IPS-18c (cell line): Measurements from ENCODE around the gene C1orf35.

ENCODE experiments used
- H3K4me3 ChIP-seq: 2 replicates; pipeline ENCODE4 v1.7.0; 2013; ENCODE audit warnings: low read depth, mild to moderate bottlenecking, low read length, moderate library complexity; ENCODE audit not compliant: insufficient read depth
- H3K9me3 ChIP-seq: one replicate; pipeline ENCODE4 v1.6.1; 2013; ENCODE audit warnings: mild to moderate bottlenecking, low read length, moderate library complexity; ENCODE audit not compliant: control insufficient read depth, insufficient read depth

The C1orf35 gene

DNA sequence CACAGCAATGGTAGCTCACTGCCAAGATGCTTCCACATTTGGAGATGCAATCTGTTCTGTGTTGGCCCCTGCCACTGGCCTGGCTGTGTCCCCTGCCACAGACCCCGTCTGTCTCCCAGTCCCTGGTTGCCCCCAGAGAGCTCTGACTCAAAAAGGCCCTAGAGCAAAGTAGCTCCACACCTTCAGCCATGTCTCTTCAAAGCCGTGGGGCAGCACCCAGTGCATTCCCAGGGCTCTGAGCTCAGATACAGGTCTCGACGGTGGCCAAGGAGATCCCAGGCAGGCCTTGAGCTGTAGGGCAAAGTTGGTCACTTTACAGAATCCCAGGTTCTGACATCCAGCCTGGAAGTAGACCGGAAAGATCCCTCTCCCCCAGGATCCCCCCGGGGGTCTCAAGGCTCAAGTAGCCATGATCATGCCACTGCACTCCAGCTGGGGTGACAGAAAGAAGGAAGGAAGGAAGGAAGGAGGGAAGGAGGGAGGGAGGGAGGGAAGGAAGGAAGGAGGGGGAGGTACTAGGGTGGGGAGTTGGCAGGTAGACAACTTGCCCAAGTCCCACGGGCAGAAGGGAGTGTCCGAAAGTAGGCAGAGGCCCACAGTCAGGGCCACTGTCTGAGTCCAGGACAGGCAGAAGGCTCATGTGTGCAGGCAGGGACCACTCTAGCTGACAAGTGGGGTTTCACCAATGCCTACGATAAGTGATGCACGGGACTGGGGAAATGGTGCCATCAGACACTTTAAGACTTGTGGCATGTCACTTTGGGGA is 25.4 kb downstream of the C1orf35 start:
- Histone ChIP-seq H3K4me3 (no peak overlapping the region), H3K9me3 (no peaks in the 10 kb centered on the region)

DNA sequence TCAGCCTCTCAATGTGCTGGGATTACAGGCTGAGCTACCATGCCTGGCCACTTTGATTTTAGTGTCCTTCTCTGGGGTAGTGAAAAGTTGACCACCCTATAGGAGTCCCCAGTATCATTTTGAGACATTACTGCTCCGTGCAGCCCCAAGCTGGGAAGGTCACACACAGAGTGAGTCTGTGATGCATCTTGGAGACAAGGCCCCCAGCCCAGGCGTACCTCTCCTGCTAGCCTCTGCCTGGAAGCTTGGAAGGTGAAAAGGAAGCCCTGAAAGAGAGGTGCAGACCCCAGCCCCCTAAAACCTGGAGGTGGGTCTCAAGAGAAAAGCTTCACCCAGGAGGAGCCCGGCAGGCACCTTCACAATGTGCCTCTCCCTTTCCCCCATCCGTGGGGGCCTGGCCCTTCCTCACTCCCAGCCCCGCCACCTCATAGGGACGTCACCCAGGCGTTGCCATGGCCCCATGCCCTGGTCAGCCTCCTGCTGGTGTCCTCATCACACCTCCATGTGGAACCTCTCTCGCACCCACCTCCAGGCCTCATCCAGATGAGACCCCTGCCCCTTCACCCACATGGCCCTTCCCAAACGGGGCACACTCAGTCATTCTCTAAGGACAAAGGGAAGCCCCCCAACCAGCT is 26.2 kb downstream of the C1orf35 start:
- H3K4me3 ChIP-seq = no peak overlapping the region
- H3K9me3 ChIP-seq = no peaks in the 10 kb centered on the region

DNA sequence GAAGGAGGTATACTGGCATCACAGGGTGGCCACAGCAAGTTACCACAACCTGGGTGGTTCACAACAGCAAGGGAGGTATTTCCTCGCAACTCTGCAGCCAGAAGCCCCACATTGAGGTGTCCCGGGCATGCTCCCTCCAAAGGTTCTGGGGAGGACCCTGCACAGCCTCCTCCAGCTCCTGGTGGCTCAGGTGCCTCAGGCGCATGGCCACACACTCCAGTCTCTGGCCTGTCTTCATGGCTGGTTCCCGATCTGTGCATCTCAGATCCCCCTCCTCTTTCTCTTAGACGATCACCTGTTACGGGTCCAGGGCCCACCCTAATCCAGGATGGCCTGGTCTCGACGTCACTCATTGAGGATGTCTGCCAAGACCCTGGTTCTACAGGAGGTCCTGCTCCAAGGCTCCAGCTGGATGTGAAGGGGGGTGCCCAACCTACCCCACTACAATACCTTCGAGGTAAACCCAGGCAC is 27.3 kb downstream of the C1orf35 start:
- H3K9me3 ChIP-seq = no peaks in the 10 kb centered on the region

DNA sequence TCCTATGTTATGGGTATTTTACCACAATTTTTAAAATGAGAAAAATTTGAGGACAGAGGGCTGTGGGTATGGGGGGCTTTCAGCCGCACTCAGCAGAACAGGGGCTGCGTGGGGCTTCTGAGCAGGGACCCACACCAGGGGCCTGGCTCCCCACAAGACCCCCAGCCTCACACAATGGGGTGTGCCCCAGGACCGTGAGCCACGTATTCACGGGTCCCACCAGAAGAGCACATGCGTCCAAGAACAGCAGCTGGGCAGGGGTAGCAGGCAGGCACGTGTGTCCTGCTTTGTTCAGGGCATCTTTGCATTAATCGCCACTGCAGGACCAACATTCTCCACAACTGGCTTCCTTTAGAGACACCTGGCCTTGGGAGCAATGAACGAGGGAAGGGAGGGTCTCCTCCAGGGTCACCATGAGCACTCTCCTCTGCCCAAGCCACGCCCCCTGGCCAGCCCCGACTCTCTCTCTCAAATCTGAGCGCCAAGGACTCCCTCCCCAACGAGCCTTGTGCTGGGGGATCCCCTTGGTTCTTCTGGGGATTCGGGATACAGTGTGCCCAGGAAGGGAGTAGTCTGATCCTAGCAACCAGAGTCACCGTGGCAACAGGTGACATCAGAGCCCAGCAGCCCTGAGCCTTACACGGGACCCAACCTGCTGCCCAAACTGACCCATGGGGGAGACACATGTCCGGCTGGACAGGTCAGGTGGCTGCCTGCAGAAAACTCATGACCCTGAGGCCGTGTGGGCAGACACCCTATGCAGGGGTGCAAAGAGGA is 28.0 kb downstream of the C1orf35 start:
- Histone ChIP-seq H3K9me3 (no peaks in the 10 kb centered on the region), H3K4me3 (no peak overlapping the region)

More for the DNA sequence above, 27.3 kb downstream of the C1orf35 start:
- no peak overlapping the region for H3K4me3 ChIP-seq

- H3K4me3 ChIP-seq = no peak overlapping the region
- H3K9me3 ChIP-seq = no peaks in the 10 kb centered on the region
These were observed 29.1 kb downstream of the C1orf35 start for GRCh38 chr1:228073857-228074545.

DNA sequence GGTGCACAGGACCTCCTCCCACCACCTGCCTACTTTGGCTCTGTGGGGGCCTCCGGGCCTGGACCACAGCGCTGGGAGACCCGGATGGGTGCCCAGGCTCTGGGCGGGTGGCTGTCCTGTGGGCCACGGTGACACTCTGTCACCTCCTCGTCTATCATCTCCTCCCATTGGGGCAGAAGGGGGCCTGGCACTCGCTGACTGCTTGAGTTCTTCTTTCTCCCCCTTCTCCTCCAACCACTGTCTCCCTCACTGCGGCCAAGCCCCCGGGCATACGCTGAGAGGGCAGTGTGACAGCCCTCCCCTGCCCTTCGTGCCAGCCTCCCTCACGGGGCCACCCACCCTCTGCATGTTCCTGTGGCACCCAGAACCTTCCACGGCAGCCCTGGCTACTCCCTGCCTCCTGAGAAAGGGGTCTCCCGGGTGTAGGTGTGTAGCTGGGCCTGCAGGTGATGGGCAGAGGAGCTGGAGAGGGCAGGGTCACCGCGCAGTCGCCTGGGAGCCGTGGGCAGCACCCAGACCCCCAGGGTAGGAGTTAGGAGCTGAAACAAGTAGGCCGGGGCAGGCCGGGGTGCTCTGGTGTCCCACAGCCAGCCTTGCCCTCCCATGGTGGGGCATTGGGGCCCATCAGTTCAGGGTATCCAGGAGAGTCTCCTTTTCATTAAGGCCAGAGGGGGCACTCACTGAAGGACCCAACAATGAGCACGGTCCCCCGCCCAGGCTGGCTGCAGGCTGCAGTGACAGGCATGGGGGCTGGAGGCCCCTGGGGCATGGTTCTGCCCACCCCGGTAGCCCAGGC is 29.9 kb downstream of the C1orf35 start:
- no peaks in the 10 kb centered on the region for H3K9me3 ChIP-seq

DNA sequence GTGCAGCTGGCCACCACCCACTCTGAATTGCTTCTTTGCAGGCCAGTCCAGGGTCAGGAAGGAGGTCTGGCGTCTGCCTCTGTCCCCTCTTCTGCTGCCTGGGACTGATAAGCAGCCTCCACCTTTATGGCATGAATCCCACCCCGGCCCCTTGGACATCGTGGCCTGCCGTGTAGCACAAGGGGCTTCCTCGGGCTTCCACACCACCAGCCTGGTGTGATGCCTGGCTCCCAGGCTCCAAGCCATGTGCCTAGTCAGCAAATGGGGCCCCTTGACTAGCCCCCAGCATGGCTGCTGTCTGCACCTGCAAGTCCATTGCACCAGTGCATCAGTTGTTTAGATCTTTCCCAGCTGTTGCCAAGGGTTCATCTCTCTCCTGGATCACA is 30.5 kb downstream of the C1orf35 start:
- H3K4me3 ChIP-seq = no peak overlapping the region
- no peaks in the 10 kb centered on the region for H3K9me3 ChIP-seq

More for the DNA sequence above, 29.9 kb downstream of the C1orf35 start:
- H3K4me3 ChIP-seq = no peak overlapping the region

GRCh38 chr1:228071839-228072657 is 31.1 kb downstream of the C1orf35 start:
- no peak overlapping the region for H3K4me3 ChIP-seq
- no peaks in the 10 kb centered on the region for H3K9me3 ChIP-seq

DNA sequence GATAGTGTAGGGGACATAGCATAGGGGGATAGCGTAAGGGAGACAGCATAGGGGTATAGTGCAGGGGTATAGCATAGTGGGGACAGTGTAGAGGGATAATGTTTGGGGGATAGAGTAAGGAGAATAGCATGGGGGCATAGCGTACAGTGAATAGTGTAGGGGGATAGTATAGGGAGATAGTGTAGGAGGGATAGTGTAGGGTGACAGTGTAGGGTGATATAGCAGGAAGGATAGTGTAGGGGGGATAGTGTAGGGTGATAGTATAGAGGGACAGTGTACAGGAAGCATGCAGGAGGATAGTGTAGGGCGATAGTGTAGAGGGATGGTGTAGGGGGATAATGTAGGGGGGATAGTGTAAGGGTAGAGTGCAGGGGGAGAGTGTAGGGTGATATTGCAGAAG is 32.3 kb downstream of the C1orf35 start:
- H3K9me3 ChIP-seq = no peaks in the 10 kb centered on the region
- no peak overlapping the region for H3K4me3 ChIP-seq

- Histone ChIP-seq H3K9me3 (no peaks in the 10 kb centered on the region), H3K4me3 (no peak overlapping the region)
These were observed 33.0 kb downstream of the C1orf35 start for GRCh38 chr1:228070173-228070572.

DNA sequence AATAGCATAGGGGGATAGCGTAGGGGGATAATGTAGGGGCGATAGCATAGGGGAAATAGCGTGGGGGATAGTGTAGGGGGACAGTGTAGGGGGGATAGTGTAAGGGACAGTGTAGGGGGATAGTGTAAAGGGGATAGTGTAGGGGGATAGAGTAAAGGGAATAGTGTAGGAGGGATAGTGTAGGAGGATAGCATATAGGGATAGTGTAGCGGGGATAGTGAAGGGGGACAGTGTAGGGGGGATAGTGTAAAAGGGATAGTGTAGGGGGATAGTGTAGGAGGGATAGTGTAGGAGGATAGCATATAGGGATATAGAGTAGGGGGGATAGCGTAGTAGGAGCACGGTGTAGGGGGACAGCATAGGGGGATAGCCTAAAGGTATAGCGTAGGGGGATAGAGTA is 34.8 kb downstream of the C1orf35 start:
- Histone ChIP-seq H3K9me3 (no peaks in the 10 kb centered on the region), H3K4me3 (no peak overlapping the region)

DNA sequence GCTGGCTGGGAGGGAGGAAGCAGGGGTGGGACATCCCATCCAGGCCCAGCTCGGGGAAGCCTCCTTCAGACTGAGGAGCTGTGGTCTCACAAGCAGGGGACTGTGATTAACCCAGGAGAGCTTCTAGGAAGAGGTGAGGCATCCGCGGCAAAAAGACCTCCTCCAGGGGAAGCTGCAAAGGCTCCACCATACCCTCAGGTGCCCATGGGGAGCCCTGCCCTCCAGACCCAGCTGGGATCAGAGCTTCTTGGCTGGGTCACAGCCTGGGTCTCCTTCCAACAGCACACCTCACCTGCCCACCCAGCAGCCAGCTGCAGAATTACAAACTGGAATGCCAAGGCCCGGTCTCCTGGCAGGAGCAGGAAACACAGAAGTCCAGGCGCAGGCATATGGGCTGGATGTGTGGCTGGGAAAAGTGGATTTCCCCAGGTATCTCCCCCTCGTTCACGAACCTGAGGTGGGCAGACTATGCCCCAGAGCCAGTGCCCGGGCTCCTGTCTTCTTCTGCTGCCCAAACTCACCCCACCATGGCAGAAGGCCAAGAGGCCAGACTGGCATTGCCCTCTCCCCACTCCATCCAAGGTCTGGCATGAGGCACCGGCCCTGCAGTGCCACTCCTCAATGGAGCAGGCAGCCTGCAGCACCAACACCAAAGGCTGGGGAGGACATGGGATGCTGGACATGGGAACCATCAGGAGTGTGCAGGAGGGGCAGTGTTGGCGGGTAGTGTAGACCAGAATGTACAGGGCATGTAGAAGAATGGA is 36.1 kb downstream of the C1orf35 start:
- H3K4me3 ChIP-seq = no peak overlapping the region

GRCh38 chr1:228066416-228066815 is 36.7 kb downstream of the C1orf35 start:
- H3K4me3 ChIP-seq = no peak overlapping the region
- H3K9me3 ChIP-seq = no peaks in the 10 kb centered on the region

More for the DNA sequence above, 36.1 kb downstream of the C1orf35 start:
- no peaks in the 10 kb centered on the region for H3K9me3 ChIP-seq

DNA sequence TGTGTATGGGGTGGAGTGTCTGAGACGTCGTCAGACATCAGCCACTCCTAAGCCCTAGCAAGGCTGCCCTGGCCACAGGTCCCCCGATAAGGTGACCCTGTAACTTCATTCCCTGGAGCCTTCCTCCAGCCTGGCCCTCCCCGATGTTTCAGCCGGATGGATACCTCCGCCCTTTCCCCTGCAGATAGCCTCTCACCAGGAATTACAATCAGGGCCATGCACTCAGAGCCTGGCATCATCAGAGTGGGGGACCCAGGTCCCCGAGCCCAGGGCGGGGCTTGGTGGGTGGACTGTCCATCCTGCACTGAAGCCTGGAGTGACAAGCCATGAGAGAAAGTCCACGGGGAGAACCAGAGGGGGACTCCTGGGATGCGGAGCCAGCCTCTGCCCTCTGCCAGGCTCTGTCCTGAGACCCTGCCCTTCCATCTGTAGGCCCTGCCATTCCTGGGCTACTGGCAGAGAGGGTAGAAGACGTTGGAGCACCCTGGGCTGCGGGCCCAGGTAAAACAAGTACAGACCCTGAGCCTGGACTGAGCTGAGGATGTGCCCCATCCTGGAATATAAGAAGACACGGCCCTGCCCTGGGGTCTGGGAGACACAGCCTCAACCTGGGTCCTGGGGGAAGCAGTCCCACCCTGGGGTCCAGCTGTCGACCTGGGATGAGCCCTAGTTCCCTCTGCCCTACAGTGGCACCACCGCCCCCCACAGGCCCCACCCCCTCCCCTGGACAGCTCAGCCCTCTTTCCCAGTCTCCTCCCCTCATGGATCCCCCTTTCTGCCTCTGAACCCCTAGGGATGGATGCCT is 37.4 kb downstream of the C1orf35 start:
- Histone ChIP-seq H3K4me3 (no peak overlapping the region), H3K9me3 (no peaks in the 10 kb centered on the region)
